Measurements from ENCODE around the gene CALHM4.

GRCh38 chr6:116586738-116587137 lies 33.2 kb downstream of the CALHM4 start:
- TF ChIP-seq CTCF (IDR thresholded peaks at IDR 0.05) (no peak), POLR2A (IDR thresholded peaks at IDR 0.05) (no peak)
